ENCODE measurements around the gene PCNX2. TPM values are rescaled to one million over a fixed set of nuclear protein-coding genes. Genes with fewer than 3 reads are reported as not detected.

PCNX2 gene
- total and polyA plus RNA-seq, 10 of the 15 experiments (the other 5 are each of a cell fraction or from before 2014, with no cell fraction given), result 2.1 to 16.4 (median 8.1) TPM

GRCh38 chr1:233088613-233089012, 206.9 kb downstream of the PCNX2 start (continued):
- TF ChIP-seq SKIL (IDR thresholded peaks at IDR 0.05; ENCODE audit: low read depth, poor library complexity, severe bottlenecking), result no peak

- ATAC-seq (no peak), DNase-seq (ENCODE audit: low read depth, low spot score) (no peak), FAIRE-seq (no peak)
- Histone ChIP-seq H3K36me3 (ENCODE audit: control insufficient read depth in 2 of 2, insufficient read depth in 2 of 2, low read length in 1 of 2) (no peaks in the 10 kb centered on the region), H3K4me3 (no peak overlapping the region), H3K27ac (ENCODE audit: control insufficient read depth, insufficient read depth) (no peak overlapping the region), H3K27me3 (replicated peaks in 1 of 2; ENCODE audit: control insufficient read depth in 2 of 2, insufficient read depth in 2 of 2, low read length in 1 of 2) (no peaks in the 10 kb centered on the region), H3K79me2 (ENCODE audit: control insufficient read depth, insufficient read depth, low read length) (no peaks in the 10 kb centered on the region), H3K4me2 (ENCODE audit: control insufficient read depth, insufficient read depth) (no peak overlapping the region), H3K9ac (ENCODE audit: control insufficient read depth, insufficient read depth, low read length) (no peak overlapping the region), H4K20me1 (ENCODE audit: control insufficient read depth, insufficient read depth) (no peaks in the 10 kb centered on the region), H2AFZ (ENCODE audit: control insufficient read depth, low read depth, low read length) (no peak overlapping the region), H3K9me3 (replicated peaks; ENCODE audit: control insufficient read depth, insufficient read depth, low read length) (no peaks in the 10 kb centered on the region), H3K4me1 (ENCODE audit: control insufficient read depth, insufficient read depth, low read length) (no peaks in the 10 kb centered on the region)
- CTCF ChIA-PET, result no interaction called here
- in situ Hi-C loops (cut with MboI), result no loop called here
- SMC1A ChIA-PET (ENCODE audit: uncharacterized antibody, unreplicated experiment), result interaction anchor here (0.5 kb wide), 2 partner anchors 218 to 843 kb away, joined by 3 read pairs; no protein-coding TSS in a partner anchor
- no TSS peak for BruUV-seq (replicated peaks)
- RAD21 ChIA-PET (ENCODE audit: unreplicated experiment), result no interaction called here
- no peak for TF ChIP-seq RAD51 (IDR thresholded peaks at IDR 0.05)
- 94% methylated on average over 10 of the region's 11 CpGs for WGBS (ENCODE audit: insufficient coverage, insufficient replicate concordance, low lambda C conversion rate, missing lambda C conversion rate)
- POLR2A ChIA-PET, result no interaction called here
- intact Hi-C loops (cut with micrococcal nuclease; ENCODE audit: unreplicated experiment), result no loop called here
These were observed 208.3 kb downstream of the PCNX2 start for GRCh38 chr1:233086961-233087881.

All from GM12878 (cell line).